ENCODE measurements around the gene MFAP1.
A peak's percentile ranks its signal among the peaks of the same experiment; 100 is the strongest.
"Not testable (repeated sequence)": the region's sequence is repeated elsewhere in the genome, so short reads cannot be mapped to it uniquely, and the experiment has no call there.

MFAP1 gene

DNA sequence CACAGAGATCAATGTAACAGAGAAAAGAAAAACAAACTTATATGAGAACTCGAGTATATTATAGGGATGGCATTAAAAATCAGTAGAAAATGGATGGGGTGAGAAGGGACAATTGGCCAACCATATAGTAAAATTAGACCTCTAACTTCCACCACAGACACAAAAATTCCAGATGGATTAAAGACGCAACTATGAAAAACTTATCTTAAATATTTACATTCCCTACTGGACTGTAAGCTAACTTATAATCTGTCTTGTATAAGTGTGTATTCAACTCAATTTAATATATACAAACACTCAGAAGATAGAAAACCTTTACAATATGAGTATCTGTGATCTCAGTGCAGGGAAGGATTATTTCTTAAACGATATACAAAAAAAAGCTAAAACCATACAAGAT is 3.0 kb downstream of the MFAP1 start:
- no peak for DNase-seq (ENCODE audit: low read depth)

- DNase-seq (ENCODE audit: low read depth): not testable (repeated sequence)
These were observed 9.4 kb downstream of the MFAP1 start for GRCh38 chr15:43815064-43815463.

DNA sequence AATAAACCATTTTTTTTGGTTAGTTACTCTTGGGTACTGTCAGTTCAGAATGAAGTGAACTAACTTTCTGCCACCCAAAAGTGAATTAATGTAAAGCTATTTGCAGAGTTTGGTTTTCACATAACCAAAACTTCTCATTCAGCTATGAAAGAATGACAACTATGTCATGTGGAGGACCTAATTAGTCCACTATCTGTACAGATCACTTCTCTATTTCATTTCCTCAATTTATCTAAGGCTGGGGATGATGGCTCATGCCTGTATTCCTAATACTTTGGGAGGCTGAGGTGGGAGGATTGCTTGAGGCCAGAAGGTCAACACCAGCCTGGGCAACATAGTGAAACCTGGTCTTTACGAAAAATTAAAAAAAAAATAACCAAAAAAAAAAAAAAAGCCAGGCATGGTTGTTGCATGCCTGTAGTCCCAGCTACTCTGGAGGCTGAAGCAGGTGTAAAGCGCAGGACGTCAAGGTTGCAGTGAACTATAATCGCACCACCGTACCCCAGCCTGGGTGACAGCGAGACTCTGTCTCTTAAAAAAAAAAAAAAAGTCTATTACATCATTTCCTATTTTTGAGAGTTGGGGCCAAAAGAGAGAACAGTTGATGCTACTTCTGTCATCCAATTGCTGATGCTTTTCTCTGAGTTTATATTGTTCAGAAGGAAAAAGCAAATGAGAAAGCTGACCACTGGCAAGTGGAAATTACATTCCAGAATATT is 15.4 kb downstream of the MFAP1 start:
- no peak for DNase-seq (ENCODE audit: low read depth)

DNA sequence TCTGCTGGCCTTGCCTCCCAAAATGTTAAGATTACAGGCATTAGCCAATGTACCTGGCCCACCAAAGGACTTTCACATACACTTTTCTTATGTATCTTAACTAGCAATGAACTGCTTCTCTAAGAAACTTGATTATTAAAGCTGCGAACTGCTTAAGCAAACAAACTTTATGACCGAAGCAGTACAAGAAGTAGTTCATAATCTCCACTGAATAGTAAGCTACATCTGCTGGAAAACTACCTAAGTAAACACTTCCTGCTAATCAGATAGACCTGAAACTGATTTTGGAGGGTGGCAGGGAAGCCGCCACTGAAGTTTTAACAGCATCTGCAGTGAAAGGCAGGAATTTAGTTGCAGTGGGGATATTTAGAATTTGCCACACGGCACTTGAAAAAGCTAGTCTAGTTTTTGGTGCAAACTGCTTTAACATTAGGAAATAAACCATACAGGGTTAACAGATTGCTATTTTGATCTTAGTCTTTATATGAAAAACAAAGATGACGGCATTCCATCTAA is 16.0 kb downstream of the MFAP1 start:
- no peak for DNase-seq (ENCODE audit: low read depth)

DNA sequence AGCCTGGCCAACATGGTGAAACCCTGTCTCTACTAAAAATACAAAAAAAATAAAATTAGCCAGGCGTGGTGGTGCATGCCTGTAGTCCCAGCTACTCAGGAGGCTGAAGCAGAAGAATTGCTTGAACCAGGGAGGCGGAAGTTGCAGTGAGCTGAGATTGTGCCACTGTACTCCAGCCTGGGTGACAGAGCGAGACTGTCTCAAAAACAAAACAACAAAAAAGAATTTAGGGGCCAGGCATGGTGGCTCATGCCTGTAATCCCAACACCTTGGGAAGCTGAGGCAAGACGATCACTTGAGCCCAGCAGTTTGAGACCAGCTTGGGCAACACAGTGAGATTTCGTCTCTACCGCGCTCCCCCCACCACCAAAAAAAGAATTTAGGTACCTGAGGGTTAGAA is 21.8 kb downstream of the MFAP1 start:
- DNase-seq (ENCODE audit: low read depth): not testable (repeated sequence)

DNA sequence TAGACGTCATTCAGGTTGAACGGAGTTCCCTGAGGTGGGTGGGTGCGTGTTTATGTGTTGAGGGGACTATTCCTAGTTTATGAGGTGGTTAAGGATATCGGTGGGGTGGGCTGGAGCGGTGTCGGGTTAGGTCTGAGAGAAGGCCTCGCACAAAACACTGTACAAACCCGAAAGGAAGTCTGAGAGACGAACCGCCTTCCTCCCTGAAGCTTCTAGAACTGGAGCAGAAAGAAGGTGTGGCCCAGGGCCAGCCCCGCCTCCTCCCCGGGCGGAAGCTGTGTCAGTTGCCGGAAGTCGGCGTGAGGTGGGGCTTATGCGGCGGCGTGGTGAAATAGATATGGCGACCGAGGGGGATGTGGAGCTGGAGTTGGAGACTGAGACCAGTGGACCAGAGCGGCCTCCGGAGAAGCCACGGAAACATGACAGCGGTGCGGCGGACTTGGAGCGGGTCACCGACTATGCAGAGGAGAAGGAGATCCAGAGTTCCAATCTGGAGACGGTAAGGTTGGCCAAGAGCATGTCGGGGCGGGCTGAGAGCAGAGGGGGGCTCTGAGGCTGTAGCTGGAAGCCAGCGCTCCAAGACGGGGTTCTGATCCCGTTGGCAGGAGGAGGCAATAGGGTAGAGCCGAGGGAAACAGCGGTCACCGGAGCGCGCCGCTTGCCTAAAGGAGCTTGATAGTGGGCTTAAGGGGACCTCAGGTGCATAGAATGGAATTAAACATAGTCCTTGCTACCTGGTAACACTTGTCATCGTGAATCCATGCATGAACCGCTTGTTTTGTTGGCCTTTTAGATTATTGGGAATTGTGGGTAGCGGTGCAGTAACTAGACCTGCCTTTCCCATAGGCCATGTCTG is 24.0 kb downstream of the MFAP1 start, which contains the start of gene HYPK:
TSS of gene HYPK (plus strand) at position 314 of the 856 bp plus-strand sequence. CDS start at position 338, 24 bp downstream.
- peak; percentile 86 for DNase-seq (ENCODE audit: low read depth)

DNA sequence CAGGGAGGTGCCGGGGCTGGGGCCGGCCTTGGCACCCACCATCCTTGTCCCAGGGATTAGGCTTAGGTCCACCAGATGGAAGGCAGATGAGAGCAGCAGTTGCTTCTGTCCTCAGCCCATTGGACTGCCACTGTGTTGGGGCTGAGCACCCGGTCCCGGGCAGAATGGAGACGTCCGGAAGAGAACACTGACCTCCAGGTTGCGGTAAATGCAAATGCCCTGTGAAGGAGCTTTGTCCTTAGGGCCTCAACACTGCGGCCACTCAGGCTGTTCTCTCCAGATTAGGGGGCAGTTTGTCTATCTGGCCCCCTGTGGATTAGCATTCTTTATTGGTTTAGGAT is 24.6 kb downstream of the MFAP1 start, which contains the start of gene SERINC4:
TSS of gene SERINC4 (minus strand) at position 276 of the 341 bp plus-strand sequence. CDS start at position 42, 234 bp downstream.
- DNase-seq (ENCODE audit: low read depth): no peak

DNA sequence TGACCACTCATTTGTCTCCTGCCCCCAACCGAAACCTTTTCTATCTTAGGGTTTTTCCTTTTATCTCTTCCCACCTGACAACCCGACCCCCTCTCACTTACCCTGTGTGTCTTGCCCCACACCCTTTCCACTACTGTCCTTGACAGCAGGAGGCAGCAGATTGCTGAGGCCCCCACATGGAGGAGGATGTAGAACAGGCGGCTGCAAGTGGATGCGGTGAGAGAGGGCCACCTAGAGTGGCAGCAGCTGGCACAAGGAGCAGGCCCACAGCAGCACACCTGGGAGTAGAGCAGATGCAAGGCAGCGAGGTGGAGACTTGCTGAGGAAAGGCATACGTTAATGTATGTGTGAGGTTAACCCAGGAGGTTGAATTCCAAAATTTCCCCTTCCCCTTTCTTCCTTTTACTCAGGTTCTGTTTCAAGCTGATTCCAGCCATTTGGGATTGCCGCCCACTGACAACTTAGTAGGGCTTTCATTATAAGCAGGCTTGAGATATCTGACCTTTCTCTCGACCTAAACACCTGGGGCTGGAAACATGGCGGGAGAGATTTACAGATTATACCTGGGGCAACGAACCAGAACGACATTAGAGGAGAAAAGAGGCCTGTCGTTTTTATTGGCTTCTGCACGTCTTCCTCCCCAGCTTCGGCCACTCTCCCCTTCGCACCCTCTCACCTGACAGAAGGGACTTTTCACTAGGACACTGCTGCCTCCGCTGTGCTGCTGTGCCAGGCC is 25.1 kb downstream of the MFAP1 start:
- no peak for DNase-seq (ENCODE audit: low read depth)

GRCh38 chr15:43796566-43796965 is 27.9 kb downstream of the MFAP1 start:
- no peak for DNase-seq (ENCODE audit: low read depth)

DNA sequence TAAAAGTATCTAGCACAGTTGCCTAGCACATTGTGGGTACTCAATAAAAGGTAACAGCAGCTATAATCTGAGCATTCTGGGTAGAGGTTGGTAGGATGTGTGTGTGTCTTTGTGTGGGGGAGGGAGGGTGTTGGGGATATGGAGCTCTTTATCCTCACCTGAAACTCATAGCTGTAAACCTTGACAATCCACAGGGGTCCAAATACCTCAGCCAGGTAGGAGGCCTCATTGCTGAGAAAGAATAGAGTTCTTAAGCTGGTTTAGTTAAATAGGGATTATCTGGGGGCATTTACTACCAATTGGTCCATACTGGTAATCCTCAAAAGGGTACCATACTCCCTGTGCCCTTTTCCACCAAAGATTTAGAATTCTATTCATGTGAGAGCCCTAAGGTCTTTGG is 28.5 kb downstream of the MFAP1 start:
- DNase-seq (ENCODE audit: low read depth): no peak

DNA sequence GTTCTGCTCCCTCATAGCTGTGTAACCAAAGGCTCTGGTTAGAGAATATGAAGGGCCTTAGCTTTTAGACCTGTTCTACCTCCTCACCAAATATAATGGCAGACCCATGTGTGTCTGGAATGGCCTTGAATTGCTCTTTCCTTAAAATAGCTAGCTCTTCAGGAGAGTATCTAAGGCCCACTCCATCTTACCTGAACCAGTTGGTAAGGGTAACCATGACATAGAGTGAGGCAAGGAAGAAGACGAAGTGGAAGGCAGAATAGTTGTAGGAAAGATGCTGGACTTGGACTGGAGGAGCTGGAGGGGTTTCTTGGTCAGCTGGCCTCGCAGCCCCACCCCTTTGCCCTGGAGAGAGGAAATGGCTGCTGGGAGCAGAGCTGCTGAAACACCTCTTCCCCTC is 29.3 kb downstream of the MFAP1 start:
- DNase-seq (ENCODE audit: low read depth): no peak

GRCh38 chr15:43794269-43795037 is 30.0 kb downstream of the MFAP1 start:
- no peak for DNase-seq (ENCODE audit: low read depth)

DNA sequence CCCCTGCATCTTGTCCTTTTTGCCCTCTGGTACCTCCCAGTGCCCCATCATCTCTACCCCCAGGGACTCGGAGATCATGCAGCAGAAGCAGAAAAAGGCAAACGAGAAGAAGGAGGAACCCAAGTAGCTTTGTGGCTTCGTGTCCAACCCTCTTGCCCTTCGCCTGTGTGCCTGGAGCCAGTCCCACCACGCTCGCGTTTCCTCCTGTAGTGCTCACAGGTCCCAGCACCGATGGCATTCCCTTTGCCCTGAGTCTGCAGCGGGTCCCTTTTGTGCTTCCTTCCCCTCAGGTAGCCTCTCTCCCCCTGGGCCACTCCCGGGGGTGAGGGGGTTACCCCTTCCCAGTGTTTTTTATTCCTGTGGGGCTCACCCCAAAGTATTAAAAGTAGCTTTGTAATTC is 30.8 kb downstream of the MFAP1 start:
- DNase-seq (ENCODE audit: low read depth): no peak

DNA sequence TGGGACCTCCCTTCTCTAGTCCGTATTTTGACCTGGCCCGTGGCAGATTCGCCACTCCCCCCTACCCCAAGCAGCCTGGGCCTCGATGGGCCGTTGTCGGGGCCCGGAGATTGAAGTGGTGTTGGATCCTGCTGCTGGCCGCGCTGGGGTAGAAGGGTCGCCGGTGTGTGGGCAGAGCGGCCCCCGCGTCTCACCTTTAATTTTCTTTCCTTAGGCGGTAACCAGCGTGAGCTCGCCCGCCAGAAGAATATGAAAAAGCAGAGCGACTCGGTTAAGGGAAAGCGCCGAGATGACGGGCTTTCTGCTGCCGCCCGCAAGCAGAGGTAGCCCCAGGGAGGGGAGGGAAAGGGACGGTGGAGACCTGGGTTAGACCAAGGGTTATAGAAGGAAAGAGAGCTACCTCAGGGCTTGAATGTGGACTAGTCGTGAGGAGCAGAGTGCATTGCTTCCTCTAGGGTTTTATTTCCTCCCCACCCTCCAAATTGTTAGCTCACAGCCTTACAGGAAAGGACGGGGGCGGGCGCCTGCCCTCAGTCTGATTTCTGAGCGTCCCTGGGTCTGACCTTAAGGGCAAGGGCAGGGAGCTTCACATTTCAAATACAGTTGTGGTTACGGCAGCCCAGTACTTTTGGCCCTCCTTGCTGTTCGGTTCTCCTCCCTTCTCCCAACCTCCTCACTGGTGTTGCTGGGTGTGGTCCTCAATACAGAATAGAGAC is 31.6 kb downstream of the MFAP1 start:
- DNase-seq (ENCODE audit: low read depth): no peak

- peak; percentile 99 for DNase-seq (ENCODE audit: low read depth)
These were observed 32.3 kb downstream of the MFAP1 start, which contains the start of gene SERF2 for GRCh38 chr15:43791993-43792760. Gene SERF2 (plus strand): TSS chr15:43792320. CDS start chr15:43792377, 57 bp downstream.

DNA sequence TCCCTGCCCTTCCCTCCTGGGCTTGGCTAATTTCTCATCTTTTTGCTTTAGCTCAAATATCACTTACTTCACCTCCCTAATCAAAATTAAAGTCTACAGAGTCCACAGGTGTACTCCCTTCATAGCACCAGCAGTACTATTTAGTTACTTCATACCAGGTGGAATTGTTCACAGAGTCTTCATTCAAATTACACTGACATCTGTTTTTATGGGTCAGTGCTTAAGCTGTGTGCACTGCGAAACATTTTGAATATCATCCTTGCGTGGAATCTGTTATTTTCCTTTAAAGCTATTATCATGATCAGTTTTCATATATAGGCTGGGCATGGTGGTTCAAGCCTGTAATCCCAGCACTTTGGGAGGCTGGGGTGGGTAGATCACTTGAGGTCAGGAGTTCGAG is 35.1 kb downstream of the MFAP1 start:
- DNase-seq (ENCODE audit: low read depth): no peak

DNA sequence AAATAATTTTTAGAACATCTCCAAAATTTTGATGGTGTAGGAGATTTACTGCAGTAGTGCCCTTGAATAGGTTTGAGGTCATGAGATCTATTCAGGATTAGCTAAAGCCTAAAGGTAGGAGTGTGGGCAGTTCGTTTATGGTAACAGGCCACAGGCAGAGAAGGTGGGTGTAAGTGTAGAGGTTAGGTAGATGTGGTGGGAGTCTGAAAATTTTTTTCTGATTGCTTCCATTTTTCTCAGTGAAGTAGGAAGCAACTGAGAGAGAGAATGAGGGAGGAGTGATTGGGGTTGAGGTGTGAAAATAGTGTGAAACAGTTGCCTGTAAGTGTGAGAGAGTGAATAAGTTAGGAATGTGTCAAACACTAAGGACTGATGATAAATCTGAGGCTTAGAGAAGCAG is 45.5 kb downstream of the MFAP1 start:
- no peak for DNase-seq (ENCODE audit: low read depth)

DNA sequence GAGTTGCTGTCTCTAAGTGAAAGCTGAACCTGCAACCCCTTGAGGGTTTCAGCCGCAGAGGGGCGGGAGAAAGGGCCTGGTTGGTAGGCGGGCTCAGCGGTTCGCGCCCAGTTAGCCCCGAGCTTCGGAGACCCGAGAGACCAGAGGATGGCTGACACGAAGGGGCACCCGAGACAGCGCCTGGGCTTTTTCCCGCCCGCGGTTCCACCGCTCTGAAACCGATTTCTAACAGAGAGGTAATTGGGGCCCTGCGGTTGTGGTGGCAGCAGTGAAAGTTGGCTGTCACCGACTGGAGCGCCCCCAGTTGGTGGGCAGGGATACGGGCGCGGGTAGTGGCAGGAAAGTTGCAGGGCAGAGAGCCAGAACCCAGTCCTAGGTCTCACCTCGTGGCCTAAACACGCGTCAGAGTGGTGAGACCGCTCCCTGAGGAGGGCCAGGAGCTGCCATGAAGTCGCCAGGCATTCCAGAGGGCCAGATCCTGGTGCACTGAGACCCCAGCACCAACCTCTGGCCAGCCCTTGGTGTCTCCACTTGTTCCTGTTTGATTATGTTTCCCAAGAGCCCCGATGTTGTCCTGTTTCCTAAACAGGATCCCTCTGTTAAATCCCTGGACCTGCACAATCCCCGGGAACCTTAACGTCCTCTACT is 47.1 kb downstream of the MFAP1 start:
- DNase-seq (ENCODE audit: low read depth): peak; percentile 79

GRCh38 chr15:43776718-43777266 is 47.7 kb downstream of the MFAP1 start, which contains the start of gene ELL3:
Gene ELL3 (minus strand): TSS chr15:43776966. CDS start chr15:43776901, 65 bp downstream.
- peak; percentile 67 for DNase-seq (ENCODE audit: low read depth)
